ENCODE measurements around the gene ABHD11.
A peak's percentile ranks its signal among the peaks of the same experiment; 100 is the strongest.

ABHD11 gene

GRCh38 chr7:73702665-73703064 is 35.9 kb downstream of the ABHD11 start:
- H3K27me3 ChIP-seq (ENCODE audit: insufficient read depth, low read length, poor library complexity), result no peaks in the 10 kb centered on the region
- TF ChIP-seq EZH2 (IDR thresholded peaks at IDR 0.05; ENCODE audit: borderline replicate concordance, low read depth, low read length, severe bottlenecking), result no peak
- TF ChIP-seq, protein P1, sequence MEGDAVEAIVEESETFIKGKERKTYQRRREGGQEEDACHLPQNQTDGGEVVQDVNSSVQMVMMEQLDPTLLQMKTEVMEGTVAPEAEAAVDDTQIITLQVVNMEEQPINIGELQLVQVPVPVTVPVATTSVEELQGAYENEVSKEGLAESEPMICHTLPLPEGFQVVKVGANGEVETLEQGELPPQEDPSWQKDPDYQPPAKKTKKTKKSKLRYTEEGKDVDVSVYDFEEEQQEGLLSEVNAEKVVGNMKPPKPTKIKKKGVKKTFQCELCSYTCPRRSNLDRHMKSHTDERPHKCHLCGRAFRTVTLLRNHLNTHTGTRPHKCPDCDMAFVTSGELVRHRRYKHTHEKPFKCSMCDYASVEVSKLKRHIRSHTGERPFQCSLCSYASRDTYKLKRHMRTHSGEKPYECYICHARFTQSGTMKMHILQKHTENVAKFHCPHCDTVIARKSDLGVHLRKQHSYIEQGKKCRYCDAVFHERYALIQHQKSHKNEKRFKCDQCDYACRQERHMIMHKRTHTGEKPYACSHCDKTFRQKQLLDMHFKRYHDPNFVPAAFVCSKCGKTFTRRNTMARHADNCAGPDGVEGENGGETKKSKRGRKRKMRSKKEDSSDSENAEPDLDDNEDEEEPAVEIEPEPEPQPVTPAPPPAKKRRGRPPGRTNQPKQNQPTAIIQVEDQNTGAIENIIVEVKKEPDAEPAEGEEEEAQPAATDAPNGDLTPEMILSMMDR (IDR thresholded peaks at IDR 0.05; ENCODE audit: borderline replicate concordance, extremely low read depth, low read length, poor library complexity, severe bottlenecking), result no peak
- H4K20me1 ChIP-seq (ENCODE audit: insufficient read depth, low read length), result peaks cover 19% of the 10 kb centered on the region
- H3K36me3 ChIP-seq (ENCODE audit: insufficient read depth, low read length), result peaks cover 21% of the 10 kb centered on the region
- no peak overlapping the region for H3K4me2 ChIP-seq (ENCODE audit: insufficient read depth, low read length)
- H3K9me3 ChIP-seq (ENCODE audit: insufficient read depth, low read length, severe bottlenecking), result no peaks in the 10 kb centered on the region
- no peak overlapping the region for H3K27ac ChIP-seq (ENCODE audit: low read length)
- H3K4me1 ChIP-seq (ENCODE audit: insufficient read depth, low read length), result peaks cover 16% of the 10 kb centered on the region
- no peak overlapping the region for H3K9ac ChIP-seq (ENCODE audit: low read depth, low read length)
- ATAC-seq (ENCODE audit: insufficient read depth, low read depth), result no peak
- DNase-seq, result no peak
- no peak overlapping the region for H2AFZ ChIP-seq (ENCODE audit: low read depth, low read length)
- no peak overlapping the region for H3K4me3 ChIP-seq (ENCODE audit: low read depth in 1 of 2, low read length in 2 of 2)
- H3K79me2 ChIP-seq (ENCODE audit: insufficient read depth, low read length), result no peaks in the 10 kb centered on the region

- Histone ChIP-seq H4K20me1 (ENCODE audit: insufficient read depth, low read length) (peaks cover 19% of the 10 kb centered on the region), H3K27me3 (ENCODE audit: insufficient read depth, low read length, poor library complexity) (no peaks in the 10 kb centered on the region), H3K9me3 (ENCODE audit: insufficient read depth, low read length, severe bottlenecking) (no peaks in the 10 kb centered on the region), H3K9ac (ENCODE audit: low read depth, low read length) (no peak overlapping the region), H3K27ac (ENCODE audit: low read length) (no peak overlapping the region), H3K36me3 (ENCODE audit: insufficient read depth, low read length) (peaks cover 26% of the 10 kb centered on the region), H3K4me2 (ENCODE audit: insufficient read depth, low read length) (no peak overlapping the region), H2AFZ (ENCODE audit: low read depth, low read length) (no peak overlapping the region), H3K4me3 (ENCODE audit: low read depth in 1 of 2, low read length in 2 of 2) (no peak overlapping the region), H3K79me2 (ENCODE audit: insufficient read depth, low read length) (no peaks in the 10 kb centered on the region), H3K4me1 (ENCODE audit: insufficient read depth, low read length) (peaks cover 12% of the 10 kb centered on the region)
- DNase-seq (no peak), ATAC-seq (ENCODE audit: insufficient read depth, low read depth) (no peak)
- TF ChIP-seq, protein P1 (IDR thresholded peaks at IDR 0.05; ENCODE audit: borderline replicate concordance, extremely low read depth, low read length, poor library complexity, severe bottlenecking), result no peak
- TF ChIP-seq EZH2 (IDR thresholded peaks at IDR 0.05; ENCODE audit: borderline replicate concordance, low read depth, low read length, severe bottlenecking), result no peak
Measured at GRCh38 chr7:73702226-73702625, 36.4 kb downstream of the ABHD11 start.

- peaks cover 19% of the 10 kb centered on the region for H4K20me1 ChIP-seq (ENCODE audit: insufficient read depth, low read length)
- ATAC-seq (ENCODE audit: insufficient read depth, low read depth) (peak; percentile 43; the same call in 1 of the 3 replicates), DNase-seq (peak; percentile 42)
- no peak overlapping the region for H3K9ac ChIP-seq (ENCODE audit: low read depth, low read length)
- peaks cover 6% of the 10 kb centered on the region for H3K4me1 ChIP-seq (ENCODE audit: insufficient read depth, low read length)
- H3K36me3 ChIP-seq (ENCODE audit: insufficient read depth, low read length), result peaks cover 33% of the 10 kb centered on the region
- H3K27me3 ChIP-seq (ENCODE audit: insufficient read depth, low read length, poor library complexity), result no peaks in the 10 kb centered on the region
- no peak overlapping the region for H3K4me3 ChIP-seq (ENCODE audit: low read depth in 1 of 2, low read length in 2 of 2)
- no peaks in the 10 kb centered on the region for H3K9me3 ChIP-seq (ENCODE audit: insufficient read depth, low read length, severe bottlenecking)
- H2AFZ ChIP-seq (ENCODE audit: low read depth, low read length), result no peak overlapping the region
- TF ChIP-seq EZH2 (IDR thresholded peaks at IDR 0.05; ENCODE audit: borderline replicate concordance, low read depth, low read length, severe bottlenecking), result no peak
- TF ChIP-seq, protein P1 (IDR thresholded peaks at IDR 0.05; ENCODE audit: borderline replicate concordance, extremely low read depth, low read length, poor library complexity, severe bottlenecking), result peak; percentile 68
- H3K4me2 ChIP-seq (ENCODE audit: insufficient read depth, low read length), result no peak overlapping the region
- no peaks in the 10 kb centered on the region for H3K79me2 ChIP-seq (ENCODE audit: insufficient read depth, low read length)
- no peak overlapping the region for H3K27ac ChIP-seq (ENCODE audit: low read length)
Measured at GRCh38 chr7:73701357-73701995, 37.1 kb downstream of the ABHD11 start.

Measured in DND-41 (cell line).